IPS-15b (cell line): ENCODE data around the gene RAB27B.

Source experiments
- H3K27me3 ChIP-seq: one replicate; pipeline ENCODE4 v1.6.1; 2013; ENCODE audit warnings: low read length; ENCODE audit not compliant: control insufficient read depth, insufficient read depth
- H3K36me3 ChIP-seq: one replicate; pipeline ENCODE4 v1.6.1; 2013; ENCODE audit warnings: low read length; ENCODE audit not compliant: control insufficient read depth, insufficient read depth
- H3K4me1 ChIP-seq: one replicate; pipeline ENCODE4 v1.6.1; 2013; ENCODE audit warnings: mild to moderate bottlenecking, low read length; ENCODE audit not compliant: control insufficient read depth, insufficient read depth
- H3K4me3 ChIP-seq: one replicate; pipeline ENCODE4 v1.5.1; 2013; ENCODE audit warnings: low read depth, low read length
- H3K9ac ChIP-seq: one replicate; pipeline ENCODE4 v1.6.1; 2013; ENCODE audit warnings: low read depth, mild to moderate bottlenecking, low read length
- H3K9me3 ChIP-seq: one replicate; pipeline ENCODE4 v1.6.1; 2013; ENCODE audit warnings: mild to moderate bottlenecking, low read length; ENCODE audit not compliant: control insufficient read depth, insufficient read depth

The RAB27B gene

GRCh38 chr18:54828281-54828881 is at the start of gene RAB27B:
Gene RAB27B, plus strand, starts transcription at chr18:54828477. Its CDS starts 49,109 bp downstream, at chr18:54877586.
- H3K36me3 ChIP-seq: no peaks in the 10 kb centered on the region
- peaks cover 13% of the 10 kb centered on the region for H3K27me3 ChIP-seq
- peak within 1 kb of the TSS; percentile 85 for H3K4me3 ChIP-seq
- peak within 1 kb of the TSS; percentile 80 for H3K9ac ChIP-seq
- H3K9me3 ChIP-seq: no peaks in the 10 kb centered on the region
- H3K4me1 ChIP-seq: peaks cover 5% of the 10 kb centered on the region

GRCh38 chr18:54780285-54780861 is 47.9 kb upstream of the RAB27B start:
- no peak overlapping the region for H3K9ac ChIP-seq
- no peaks in the 10 kb centered on the region for H3K9me3 ChIP-seq
- no peak overlapping the region for H3K4me3 ChIP-seq
- no peaks in the 10 kb centered on the region for H3K36me3 ChIP-seq
- H3K4me1 ChIP-seq: no peaks in the 10 kb centered on the region
- no peaks in the 10 kb centered on the region for H3K27me3 ChIP-seq

DNA sequence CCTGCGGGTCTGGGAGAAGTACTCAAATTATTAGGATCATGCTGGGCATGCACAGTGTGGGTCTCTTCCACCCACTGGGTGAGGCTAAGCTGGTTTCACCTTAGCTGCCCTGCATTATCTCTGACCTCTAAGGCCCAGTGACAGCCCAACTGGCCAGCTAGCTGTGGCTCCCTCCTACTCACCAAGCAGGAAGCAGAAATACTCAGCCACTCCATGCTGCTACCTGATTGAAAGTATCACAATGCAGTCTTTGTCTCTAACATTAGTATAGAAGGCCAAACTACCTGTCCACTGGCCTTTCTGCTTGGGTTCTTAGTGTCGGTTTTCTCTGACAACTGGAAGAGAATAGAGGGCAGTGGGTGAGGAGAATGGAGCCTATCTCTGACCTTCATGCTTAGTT is 47.3 kb upstream of the RAB27B start:
- H3K4me1 ChIP-seq: no peaks in the 10 kb centered on the region
- H3K27me3 ChIP-seq: no peaks in the 10 kb centered on the region
- no peaks in the 10 kb centered on the region for H3K9me3 ChIP-seq
- H3K4me3 ChIP-seq: no peak overlapping the region
- no peaks in the 10 kb centered on the region for H3K36me3 ChIP-seq
- H3K9ac ChIP-seq: no peak overlapping the region

- H3K4me3 ChIP-seq: no peak overlapping the region
- no peaks in the 10 kb centered on the region for H3K27me3 ChIP-seq
- H3K36me3 ChIP-seq: no peaks in the 10 kb centered on the region
These were observed 45.1 kb upstream of the RAB27B start for GRCh38 chr18:54783139-54783538.

DNA sequence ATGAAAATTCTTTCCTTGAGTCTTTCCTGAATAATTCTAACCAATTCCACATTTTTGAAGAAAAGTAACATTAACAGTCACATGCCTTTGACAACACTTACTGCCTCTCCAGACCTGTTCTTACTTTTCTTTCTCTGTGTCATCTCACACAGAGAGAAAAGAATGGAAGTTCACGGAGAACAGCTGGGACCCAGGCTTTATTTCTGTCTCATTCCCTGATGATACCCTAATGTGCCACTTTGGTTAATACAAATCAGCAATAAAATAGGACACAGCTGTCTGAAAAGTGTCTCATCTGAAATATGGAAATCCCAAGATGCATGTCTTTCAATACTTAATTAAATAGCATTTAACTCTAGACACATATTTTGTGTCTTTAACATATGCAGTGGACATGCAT is 42.1 kb upstream of the RAB27B start:
- Histone ChIP-seq H3K36me3 (no peaks in the 10 kb centered on the region), H3K9ac (no peak overlapping the region), H3K4me1 (no peaks in the 10 kb centered on the region), H3K4me3 (no peak overlapping the region), H3K9me3 (no peaks in the 10 kb centered on the region), H3K27me3 (no peaks in the 10 kb centered on the region)

More at GRCh38 chr18:54783139-54783538, 45.1 kb upstream of the RAB27B start:
- Histone ChIP-seq H3K9me3 (no peaks in the 10 kb centered on the region), H3K9ac (no peak overlapping the region), H3K4me1 (no peaks in the 10 kb centered on the region)

GRCh38 chr18:54787121-54787520 is 41.2 kb upstream of the RAB27B start:
- Histone ChIP-seq H3K4me3 (no peak overlapping the region), H3K9me3 (no peaks in the 10 kb centered on the region), H3K36me3 (no peaks in the 10 kb centered on the region), H3K9ac (no peak overlapping the region), H3K4me1 (no peaks in the 10 kb centered on the region), H3K27me3 (no peaks in the 10 kb centered on the region)

GRCh38 chr18:54787616-54788015 is 40.7 kb upstream of the RAB27B start:
- no peaks in the 10 kb centered on the region for H3K9me3 ChIP-seq

DNA sequence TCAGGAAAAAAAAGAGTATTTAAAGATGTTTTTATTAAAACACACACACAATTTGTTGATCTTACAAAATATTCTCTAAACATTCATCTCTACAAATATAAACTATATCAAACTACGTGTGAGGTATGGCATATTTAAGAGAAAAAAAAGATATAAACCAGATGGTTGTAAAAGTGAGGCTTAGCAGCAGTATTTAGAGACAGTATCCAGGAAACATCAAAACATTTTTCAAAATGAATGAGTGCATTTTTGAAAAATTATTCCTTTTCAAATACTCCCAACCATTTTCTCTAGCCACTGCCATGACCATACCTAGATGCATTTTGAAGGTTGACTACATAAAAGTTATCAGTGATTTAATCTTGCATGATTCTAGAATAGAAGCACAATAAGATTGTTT is 38.2 kb upstream of the RAB27B start:
- Histone ChIP-seq H3K4me1 (no peaks in the 10 kb centered on the region), H3K27me3 (no peaks in the 10 kb centered on the region), H3K4me3 (no peak overlapping the region), H3K9ac (no peak overlapping the region), H3K36me3 (no peaks in the 10 kb centered on the region), H3K9me3 (no peaks in the 10 kb centered on the region)

More at GRCh38 chr18:54787616-54788015, 40.7 kb upstream of the RAB27B start:
- Histone ChIP-seq H3K9ac (no peak overlapping the region), H3K27me3 (no peaks in the 10 kb centered on the region), H3K4me3 (no peak overlapping the region), H3K36me3 (no peaks in the 10 kb centered on the region), H3K4me1 (no peaks in the 10 kb centered on the region)

- Histone ChIP-seq H3K4me1 (no peaks in the 10 kb centered on the region), H3K27me3 (no peaks in the 10 kb centered on the region), H3K4me3 (no peak overlapping the region), H3K9ac (no peak overlapping the region), H3K36me3 (no peaks in the 10 kb centered on the region), H3K9me3 (no peaks in the 10 kb centered on the region)
These were observed 36.6 kb upstream of the RAB27B start for GRCh38 chr18:54791657-54792056.

DNA sequence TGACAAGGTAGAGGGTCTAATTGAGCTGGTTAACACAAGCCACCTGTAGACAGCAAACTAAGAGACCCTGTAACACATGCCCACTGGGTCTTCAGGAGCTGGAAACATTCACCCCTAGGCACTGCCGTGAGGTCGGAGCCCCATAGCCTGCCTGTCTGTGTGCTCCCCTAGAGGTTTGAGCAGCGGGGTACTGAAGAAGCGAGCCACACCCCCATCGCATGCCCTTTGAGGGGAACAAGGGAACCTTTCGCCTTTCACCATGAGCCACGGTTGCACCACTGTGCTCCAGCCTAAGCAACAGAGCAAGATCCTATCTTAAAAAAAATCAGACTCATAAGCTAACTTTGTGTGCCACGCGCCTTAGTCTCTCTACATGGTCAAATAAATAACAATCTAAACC is 36.2 kb upstream of the RAB27B start:
- H3K9ac ChIP-seq: no peak overlapping the region
- no peaks in the 10 kb centered on the region for H3K9me3 ChIP-seq
- no peaks in the 10 kb centered on the region for H3K36me3 ChIP-seq
- H3K4me3 ChIP-seq: no peak overlapping the region
- no peaks in the 10 kb centered on the region for H3K4me1 ChIP-seq
- no peaks in the 10 kb centered on the region for H3K27me3 ChIP-seq

GRCh38 chr18:54794823-54795222 is 33.5 kb upstream of the RAB27B start:
- no peak overlapping the region for H3K9ac ChIP-seq
- no peaks in the 10 kb centered on the region for H3K27me3 ChIP-seq
- H3K4me3 ChIP-seq: no peak overlapping the region
- H3K36me3 ChIP-seq: no peaks in the 10 kb centered on the region
- H3K4me1 ChIP-seq: no peaks in the 10 kb centered on the region
- no peaks in the 10 kb centered on the region for H3K9me3 ChIP-seq

GRCh38 chr18:54798186-54798585 is 30.1 kb upstream of the RAB27B start:
- H3K9ac ChIP-seq: no peak overlapping the region
- H3K27me3 ChIP-seq: no peaks in the 10 kb centered on the region
- H3K4me1 ChIP-seq: no peaks in the 10 kb centered on the region
- no peaks in the 10 kb centered on the region for H3K9me3 ChIP-seq
- no peak overlapping the region for H3K4me3 ChIP-seq
- no peaks in the 10 kb centered on the region for H3K36me3 ChIP-seq
